Stomach (tissue), 9 donors: ENCODE data around the gene OSBPL2. TPM values are rescaled to one million over a fixed set of nuclear protein-coding genes. Genes with fewer than 3 reads are reported as not detected.

Experiments
- DNase-seq, 2 donors: peaks; one replicate each; pipeline versions ENCODE4 v3.0.0 to v3.0.0-alpha.2; 2013 to 2019
- H3K27ac ChIP-seq, 5 donors: fragments of 200-600 bp in 4 of 5; sonication (generic) in 4 of 5; one replicate each; pipeline ENCODE4 v1.5.1; 2013 to 2019; ENCODE audit warnings: mild to moderate bottlenecking in 1 of 5, moderate library complexity in 1 of 5
- H3K27me3 ChIP-seq, 3 donors: fragments of 200-600 bp; sonication (generic); one replicate each; pipeline ENCODE4 v1.5.1; 2017 to 2019; ENCODE audit warnings: mixed run types in 1 of 3
- H3K36me3 ChIP-seq, 4 donors: fragments of 200-600 bp; sonication (generic); 1 replicate in 3 of 4; 2 replicates in 1 of 4; pipeline ENCODE4 v1.5.1; 2016 to 2019
- H3K4me1 ChIP-seq, 4 donors: fragments of 200-600 bp; sonication (generic); one replicate each; pipeline ENCODE4 v1.5.1; 2016 to 2019
- H3K4me3 ChIP-seq, 4 donors: fragments of 200-600 bp; sonication (generic) in 3 of 4; one replicate each; pipeline ENCODE4 v1.5.1; 2016 to 2019; ENCODE audit warnings: mild to moderate bottlenecking in 1 of 4
- H3K9me3 ChIP-seq, 4 donors: fragments of 200-600 bp; sonication (generic); one replicate each; pipeline ENCODE4 v1.5.1; 2016 to 2019
- EP300 ChIP-seq: sonication (generic); formaldehyde crosslinking; IDR thresholded peaks from one replicate; pipeline ENCODE4 v1.6.1; 2017; ENCODE audit warnings: antibody characterized with exemption
- POLR2A ChIP-seq, 4 donors: fragments of 450-650 bp; IDR thresholded peaks; one replicate each; pipeline ENCODE4 v1.6.1; 2016; ENCODE audit warnings: antibody characterized with exemption in 4 of 4, control low read depth in 2 of 4, mild to moderate bottlenecking in 1 of 4, moderate library complexity in 1 of 4
- POLR2AphosphoS5 ChIP-seq, 3 donors: sonication (generic); formaldehyde crosslinking; IDR thresholded peaks; one replicate each; pipeline ENCODE4 v1.6.1; 2016; ENCODE audit warnings: antibody characterized with exemption in 3 of 3
- WGBS, 5 donors: extraction: QIAGEN DNeasy Blood & Tissue Kit in 3 of 5; methylation state at CpG; one replicate each; pipeline versions ENCODE4 v1.1.5 to v1.1.7; 2013 to 2018; 5-methylcytosine and 5-hydroxymethylcytosine counted together
- intact Hi-C: fragments of 100-400 bp; cut with DNase I; formaldehyde crosslinking; loops from one replicate; pipeline ENCODE4 v1.15.1; 2023; ENCODE audit warnings: low total_unique reads
- polyA plus RNA-seq, 3 donors: library from polyadenylated mRNA; stranded (reverse); fragments of 200-250 nt; gene quantifications; one replicate each; pipeline ENCODE4 v1.2.3, GENCODE V29; 2013
- total RNA-seq, 5 donors: library from RNA; depleted of rRNA; stranded (reverse); fragments of >200 nt; gene quantifications; one replicate each; pipeline versions ENCODE4 v1.1.0 to v1.2.3, GENCODE V29; 2014 to 2016
- TF ChIP-seq, protein P1 (sequence below), 7 experiments: fragments of 450-650 bp in 4 of 7; fragments of 200-600 bp in 3 of 7; sonication (generic) in 3 of 7; IDR thresholded peaks; one replicate each; pipeline ENCODE4 v1.5.1; 2016 to 2019; ENCODE audit warnings: antibody characterized with exemption in 7 of 7, control low read depth in 2 of 7, mild to moderate bottlenecking in 1 of 7
- donor health status: healthy with polysubstance abuse.
- donor health status: Bipolar disorder and iron deficiency.
- donor health status: healthy.

Gene OSBPL2
- total and polyA plus RNA-seq, 8 donors = 15.1 to 83.4 (median 36.7) TPM

DNA sequence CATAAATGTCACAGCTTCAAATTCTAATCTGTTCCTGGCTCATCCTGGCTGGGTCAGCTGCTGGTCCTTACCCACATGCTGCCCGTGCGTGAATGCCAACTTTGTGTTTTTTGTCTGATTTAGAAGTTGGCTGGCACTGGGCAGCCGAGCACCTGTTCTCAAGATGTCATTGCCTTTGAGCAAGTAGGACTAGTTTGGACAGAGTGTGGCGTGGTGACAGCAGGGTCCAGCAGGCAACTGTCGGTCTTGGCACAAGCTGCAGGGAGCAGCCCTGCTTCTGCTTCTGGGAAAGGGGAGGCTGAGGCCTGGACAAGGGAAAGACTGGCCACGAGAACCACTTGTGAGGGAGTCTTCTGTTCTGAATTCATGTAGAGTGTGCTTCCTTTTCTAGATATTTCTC, 38.1 kb downstream of the OSBPL2 start:
- Histone ChIP-seq H3K27ac (no peak overlapping the region), H3K36me3 (peaks cover 70 to 96% (median 94%) of the 10 kb centered on the region in 4 donors), H3K27me3 (no peaks in the 10 kb centered on the region), H3K4me1 (peaks cover 0 to 11% (median 5%) of the 10 kb centered on the region in 4 donors), H3K4me3 (no peak overlapping the region), H3K9me3 (no peaks in the 10 kb centered on the region)
- intact Hi-C loops = no loop called here
- no peak for DNase-seq
- 74 to 88% (median 80%) methylated on average over 6 of the region's 6 CpGs for WGBS, 5 donors
- TF ChIP-seq POLR2AphosphoS5 (IDR thresholded peaks at IDR 0.05) (no peak), EP300 (no peak), POLR2A (IDR thresholded peaks at IDR 0.05) (no peak)
- TF ChIP-seq, protein P1, sequence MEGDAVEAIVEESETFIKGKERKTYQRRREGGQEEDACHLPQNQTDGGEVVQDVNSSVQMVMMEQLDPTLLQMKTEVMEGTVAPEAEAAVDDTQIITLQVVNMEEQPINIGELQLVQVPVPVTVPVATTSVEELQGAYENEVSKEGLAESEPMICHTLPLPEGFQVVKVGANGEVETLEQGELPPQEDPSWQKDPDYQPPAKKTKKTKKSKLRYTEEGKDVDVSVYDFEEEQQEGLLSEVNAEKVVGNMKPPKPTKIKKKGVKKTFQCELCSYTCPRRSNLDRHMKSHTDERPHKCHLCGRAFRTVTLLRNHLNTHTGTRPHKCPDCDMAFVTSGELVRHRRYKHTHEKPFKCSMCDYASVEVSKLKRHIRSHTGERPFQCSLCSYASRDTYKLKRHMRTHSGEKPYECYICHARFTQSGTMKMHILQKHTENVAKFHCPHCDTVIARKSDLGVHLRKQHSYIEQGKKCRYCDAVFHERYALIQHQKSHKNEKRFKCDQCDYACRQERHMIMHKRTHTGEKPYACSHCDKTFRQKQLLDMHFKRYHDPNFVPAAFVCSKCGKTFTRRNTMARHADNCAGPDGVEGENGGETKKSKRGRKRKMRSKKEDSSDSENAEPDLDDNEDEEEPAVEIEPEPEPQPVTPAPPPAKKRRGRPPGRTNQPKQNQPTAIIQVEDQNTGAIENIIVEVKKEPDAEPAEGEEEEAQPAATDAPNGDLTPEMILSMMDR (IDR thresholded peaks at IDR 0.05) = no peak

DNA sequence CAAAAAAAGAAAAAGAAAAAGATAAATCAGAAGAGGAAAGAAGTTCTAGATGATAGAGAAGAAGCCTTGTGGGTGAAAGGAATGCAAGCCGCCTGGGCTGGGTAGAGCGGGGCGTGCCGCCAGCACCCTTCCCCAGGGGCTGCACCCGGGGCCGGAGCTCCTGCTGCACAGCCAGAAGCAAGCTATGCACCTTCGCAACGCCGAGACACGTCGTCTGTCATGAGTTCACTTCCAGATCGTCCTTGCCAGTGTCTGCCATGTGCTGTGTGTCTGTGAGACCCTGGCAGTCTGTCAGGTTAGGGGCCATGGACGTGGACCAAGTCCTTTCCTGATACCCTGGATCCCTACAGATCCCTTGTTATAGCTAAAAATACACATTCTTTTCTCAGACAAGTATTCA, 38.9 kb downstream of the OSBPL2 start:
- DNase-seq = no peak
- no peak overlapping the region for H3K4me3 ChIP-seq
- TF ChIP-seq, protein P1 (IDR thresholded peaks at IDR 0.05) = no peak
- no peak for TF ChIP-seq EP300
- TF ChIP-seq POLR2A (IDR thresholded peaks at IDR 0.05) = no peak
- TF ChIP-seq POLR2AphosphoS5 (IDR thresholded peaks at IDR 0.05) = no peak
- H3K4me1 ChIP-seq = peaks cover 0 to 11% (median 5%) of the 10 kb centered on the region in 4 donors
- H3K27me3 ChIP-seq = no peaks in the 10 kb centered on the region
- H3K36me3 ChIP-seq = peaks cover 71 to 96% (median 94%) of the 10 kb centered on the region in 4 donors
- WGBS, 5 donors = 78 to 82% (median 81%) methylated on average over 13 of the region's 13 CpGs
- intact Hi-C loops = no loop called here
- no peaks in the 10 kb centered on the region for H3K9me3 ChIP-seq
- H3K27ac ChIP-seq = no peak overlapping the region

DNA sequence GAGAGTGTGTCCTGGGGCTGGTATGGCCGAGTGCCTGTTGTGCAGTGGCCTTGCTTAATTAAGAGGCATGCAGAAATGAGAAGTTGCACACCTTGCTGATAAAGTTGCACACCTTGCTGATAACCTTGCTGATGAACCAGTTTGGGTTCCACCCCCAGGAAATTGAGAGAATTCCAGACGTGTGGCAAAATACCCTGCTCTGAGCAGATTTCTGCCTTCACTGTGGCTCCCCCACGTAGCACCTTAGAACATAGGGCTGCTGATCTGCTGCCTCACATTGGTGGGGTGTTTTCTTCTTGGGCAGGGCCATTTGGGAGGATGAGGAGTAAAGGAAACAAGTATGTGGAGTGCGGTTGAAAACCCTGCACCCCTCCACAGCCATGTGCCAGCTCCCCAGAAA, 42.0 kb downstream of the OSBPL2 start:
- Histone ChIP-seq H3K9me3 (no peaks in the 10 kb centered on the region), H3K4me3 (no peak overlapping the region), H3K27me3 (no peaks in the 10 kb centered on the region), H3K36me3 (peaks cover 71 to 96% (median 94%) of the 10 kb centered on the region in 4 donors), H3K27ac (no peak overlapping the region), H3K4me1 (peaks cover 0 to 11% (median 5%) of the 10 kb centered on the region in 4 donors)
- no peak for DNase-seq
- intact Hi-C loops = no loop called here
- no peak for TF ChIP-seq EP300
- TF ChIP-seq, protein P1 (IDR thresholded peaks at IDR 0.05) = no peak
- no peak for TF ChIP-seq POLR2A (IDR thresholded peaks at IDR 0.05)
- TF ChIP-seq POLR2AphosphoS5 (IDR thresholded peaks at IDR 0.05) = no peak
- WGBS, 5 donors = 44 to 69% (median 63%) methylated on average over 4 of the region's 4 CpGs

DNA sequence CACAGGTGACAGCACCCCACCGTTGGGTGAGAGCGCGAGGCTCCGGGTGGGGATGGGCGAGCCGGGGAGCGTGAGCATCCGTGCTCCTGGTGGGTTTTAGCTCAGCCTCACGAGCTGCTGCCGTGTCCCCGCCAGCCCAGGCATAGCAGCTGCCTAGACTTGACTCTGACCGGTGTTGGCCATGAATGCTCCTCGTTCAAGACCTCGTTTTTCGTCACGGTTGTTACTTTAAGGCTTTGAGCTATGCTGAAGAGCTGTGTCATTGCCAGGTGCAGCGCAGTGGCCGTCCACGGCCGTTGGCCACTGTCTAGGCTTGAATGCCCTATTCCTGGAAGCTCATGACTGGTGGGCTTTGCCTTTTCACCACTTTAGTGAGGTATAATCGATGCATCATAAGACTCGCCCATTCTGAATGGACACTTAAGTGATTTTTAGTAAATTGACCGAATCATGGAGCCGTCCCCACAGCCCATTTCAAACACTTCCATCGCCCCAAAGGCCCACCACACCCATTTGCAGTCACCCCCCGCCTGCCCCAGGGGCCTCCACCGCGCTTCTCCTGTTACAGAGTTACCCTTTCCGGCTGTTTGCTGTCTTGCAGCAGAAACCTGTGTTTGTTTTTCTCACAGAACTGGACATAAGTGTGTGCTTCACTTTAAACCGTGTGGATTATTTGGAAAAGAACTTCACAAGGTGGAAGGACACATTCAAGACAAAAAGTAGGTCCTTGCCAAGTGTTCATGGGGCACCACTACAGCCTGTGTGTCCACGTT, 43.0 kb downstream of the OSBPL2 start:
- peaks cover 0 to 11% (median 5%) of the 10 kb centered on the region in 4 donors for H3K4me1 ChIP-seq
- intact Hi-C loops = no loop called here
- H3K27me3 ChIP-seq = no peaks in the 10 kb centered on the region
- DNase-seq = no peak
- no peak overlapping the region for H3K4me3 ChIP-seq
- H3K9me3 ChIP-seq = no peaks in the 10 kb centered on the region
- peaks cover 79 to 96% (median 94%) of the 10 kb centered on the region in 4 donors for H3K36me3 ChIP-seq
- H3K27ac ChIP-seq = no peak overlapping the region
- WGBS, 5 donors = 92 to 95% (median 94%) methylated on average over 29 to 31 of the region's 31 CpGs
- no peak for TF ChIP-seq EP300
- no peak for TF ChIP-seq POLR2AphosphoS5 (IDR thresholded peaks at IDR 0.05)
- TF ChIP-seq, protein P1 (IDR thresholded peaks at IDR 0.05) = no peak
- TF ChIP-seq POLR2A (IDR thresholded peaks at IDR 0.05) = no peak
